HG02588 (cell line): ENCODE data around the gene CDC16.
"Not testable (repeated sequence)": the region's sequence is repeated elsewhere in the genome, so short reads cannot be mapped to it uniquely, and the experiment has no call there.

Experiments used
- ATAC-seq: cut with Tn5 transposase; IDR thresholded peaks from one replicate; pipeline ENCODE4 v1.9.1; 2021; ENCODE audit warnings: mild to moderate bottlenecking, moderate library complexity; ENCODE audit not compliant: unreplicated experiment

The CDC16 gene, protein sequence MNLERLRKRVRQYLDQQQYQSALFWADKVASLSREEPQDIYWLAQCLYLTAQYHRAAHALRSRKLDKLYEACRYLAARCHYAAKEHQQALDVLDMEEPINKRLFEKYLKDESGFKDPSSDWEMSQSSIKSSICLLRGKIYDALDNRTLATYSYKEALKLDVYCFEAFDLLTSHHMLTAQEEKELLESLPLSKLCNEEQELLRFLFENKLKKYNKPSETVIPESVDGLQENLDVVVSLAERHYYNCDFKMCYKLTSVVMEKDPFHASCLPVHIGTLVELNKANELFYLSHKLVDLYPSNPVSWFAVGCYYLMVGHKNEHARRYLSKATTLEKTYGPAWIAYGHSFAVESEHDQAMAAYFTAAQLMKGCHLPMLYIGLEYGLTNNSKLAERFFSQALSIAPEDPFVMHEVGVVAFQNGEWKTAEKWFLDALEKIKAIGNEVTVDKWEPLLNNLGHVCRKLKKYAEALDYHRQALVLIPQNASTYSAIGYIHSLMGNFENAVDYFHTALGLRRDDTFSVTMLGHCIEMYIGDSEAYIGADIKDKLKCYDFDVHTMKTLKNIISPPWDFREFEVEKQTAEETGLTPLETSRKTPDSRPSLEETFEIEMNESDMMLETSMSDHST

DNA sequence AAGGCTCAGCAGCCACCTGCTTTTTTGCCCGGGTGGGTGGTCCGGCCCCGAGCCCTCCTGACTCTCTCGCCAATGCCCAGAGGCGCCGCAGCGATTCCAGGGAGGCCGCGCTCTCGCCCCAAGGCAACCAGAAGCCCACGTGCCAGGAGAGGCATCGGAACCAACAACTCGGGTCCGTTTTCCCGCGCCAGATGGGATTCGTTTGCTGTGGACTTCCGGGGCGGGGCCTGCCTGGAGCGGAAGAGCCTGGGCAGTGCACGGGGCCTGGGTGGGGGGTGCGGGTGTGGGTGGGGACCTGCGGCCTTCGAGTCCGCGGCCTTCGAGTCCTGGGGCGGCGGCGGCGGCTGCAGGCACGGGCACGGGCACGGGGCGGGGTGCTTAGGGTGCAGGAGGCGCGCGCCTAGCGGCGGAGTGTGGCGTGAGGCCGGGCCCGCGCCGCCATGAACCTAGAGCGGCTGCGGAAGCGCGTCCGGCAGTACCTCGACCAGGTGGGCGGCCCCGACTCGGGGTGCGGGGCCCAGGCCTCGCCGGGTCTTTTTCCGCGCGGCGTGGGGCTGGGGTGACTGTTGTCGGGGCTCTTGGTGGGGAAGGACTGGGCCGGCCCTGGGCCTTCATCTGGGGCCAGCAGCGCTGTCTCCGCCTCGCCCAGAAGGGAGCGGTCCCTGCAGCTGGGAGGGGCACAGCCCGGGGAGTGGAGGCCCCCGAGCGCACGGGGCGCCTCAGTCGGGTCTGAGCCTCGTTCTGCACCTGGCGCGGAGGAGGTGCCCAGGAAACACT is at the start of gene CDC16:
TSS of gene CDC16 (plus strand) at position 253 of the 777 bp plus-strand sequence. CDS start at position 441, 188 bp downstream.
- peak; percentile 88 for ATAC-seq

DNA sequence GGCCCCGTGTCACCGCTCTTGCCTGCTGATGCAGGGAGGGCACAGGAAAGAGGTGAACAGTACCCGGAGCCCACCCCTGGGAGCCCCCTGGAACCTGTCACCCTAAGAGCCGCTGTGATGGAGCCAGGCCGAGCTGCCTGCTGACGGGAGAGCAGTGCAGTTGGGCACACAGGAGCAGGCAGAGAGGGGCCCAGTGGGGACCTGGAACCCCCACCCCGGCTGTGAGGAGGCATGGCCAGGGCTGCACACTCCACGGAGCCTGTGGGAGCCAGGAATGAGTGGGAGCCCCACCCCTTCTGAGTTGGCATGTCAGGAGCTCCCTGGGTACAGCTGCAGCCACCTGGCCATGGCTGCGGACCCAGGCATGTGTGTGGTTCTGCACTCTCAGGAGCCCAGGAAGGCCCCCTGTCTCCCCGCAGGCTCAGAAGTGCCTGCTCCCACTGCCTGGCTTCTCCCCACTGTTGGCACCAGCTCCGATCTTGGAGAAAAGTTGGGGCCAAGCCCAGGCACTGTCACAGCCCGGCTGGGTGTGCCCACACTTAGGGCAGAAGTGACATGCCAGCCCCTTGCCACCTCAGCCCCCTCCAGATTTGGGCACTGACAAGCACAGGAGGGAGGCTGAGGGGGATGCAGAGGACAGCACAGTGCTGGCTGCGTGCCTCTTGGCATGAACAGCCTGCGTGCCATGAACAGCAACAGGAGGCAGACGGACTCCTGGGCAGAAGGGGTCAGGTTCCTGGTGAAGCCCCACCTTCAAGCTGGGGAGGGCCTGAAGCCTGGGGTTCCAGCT is 49.3 kb upstream of the CDC16 start:
- ATAC-seq, result no peak

DNA sequence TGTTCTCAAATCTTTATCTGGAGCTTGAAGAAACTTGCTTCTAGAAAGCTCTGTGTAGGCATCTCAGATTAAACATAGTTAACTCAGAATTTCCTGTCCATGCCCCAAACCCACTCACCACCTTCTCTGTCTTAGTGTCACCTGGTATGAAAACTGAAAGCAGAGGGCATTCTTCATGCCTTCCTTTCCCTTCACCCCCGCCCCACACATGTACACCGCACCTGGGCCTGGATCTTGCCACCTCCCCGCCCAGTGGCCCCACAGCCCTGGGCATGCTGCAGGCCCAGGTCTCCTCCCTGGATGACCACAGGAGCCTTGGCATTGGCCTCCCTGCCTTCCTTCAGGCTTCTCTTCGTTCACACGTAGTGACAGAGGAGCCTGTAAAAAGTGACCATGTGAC is 39.8 kb upstream of the CDC16 start:
- ATAC-seq, result no peak

DNA sequence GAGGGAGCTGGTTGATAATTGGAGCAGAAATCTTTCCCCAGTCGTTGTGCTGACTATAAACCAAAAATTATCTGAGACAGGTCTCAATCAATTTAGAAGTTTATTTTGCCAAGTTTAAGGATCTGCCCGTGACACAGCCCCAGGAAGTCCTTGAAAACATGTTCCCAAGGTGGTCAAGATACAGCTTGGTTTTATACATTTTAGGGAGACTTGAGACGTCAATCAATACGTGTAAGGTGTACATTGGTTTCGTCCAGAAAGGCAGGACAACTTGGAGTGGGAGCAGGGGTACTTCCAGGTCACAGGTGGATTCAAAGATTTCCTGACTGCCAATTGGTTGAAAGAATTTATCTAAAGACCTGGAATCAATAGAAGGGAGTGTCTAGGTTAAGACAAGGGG is 38.1 kb upstream of the CDC16 start:
- ATAC-seq, result no peak

DNA sequence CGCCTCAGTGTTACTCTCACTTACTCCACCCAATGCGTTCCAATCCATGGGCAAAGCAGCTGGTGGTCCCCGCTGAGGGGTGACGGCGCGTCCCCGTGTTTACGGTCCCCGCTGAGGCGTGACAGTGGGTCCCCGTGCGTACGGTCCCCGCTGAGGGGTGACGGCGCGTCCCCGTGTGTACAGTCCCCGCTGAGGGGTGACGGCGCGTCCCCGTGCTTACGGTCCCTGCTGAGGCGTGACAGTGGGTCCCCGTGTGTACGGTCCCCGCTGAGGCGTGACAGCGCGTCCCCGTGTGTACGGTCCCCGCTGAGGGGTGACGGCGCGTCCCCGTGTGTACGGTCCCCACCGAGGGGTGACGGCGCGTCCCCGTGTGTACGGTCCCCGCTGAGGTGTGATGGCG is 36.1 kb upstream of the CDC16 start:
- ATAC-seq, result no peak

DNA sequence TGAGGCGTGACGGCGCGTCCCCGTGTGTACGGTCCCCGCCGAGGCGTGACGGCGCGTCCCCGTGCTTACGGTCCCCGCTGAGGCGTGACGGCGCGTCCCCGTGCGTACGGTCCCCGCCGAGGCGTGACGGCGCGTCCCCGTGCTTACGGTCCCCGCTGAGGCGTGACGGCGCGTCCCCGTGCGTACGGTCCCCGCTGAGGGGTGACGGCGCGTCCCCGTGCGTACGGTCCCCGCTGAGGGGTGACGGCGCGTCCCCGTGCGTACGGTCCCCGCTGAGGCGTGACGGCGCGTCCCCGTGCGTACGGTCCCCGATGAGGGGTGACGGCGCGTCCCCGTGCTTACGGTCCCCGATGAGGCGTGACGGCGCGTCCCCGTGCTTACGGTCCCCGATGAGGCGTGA is 35.2 kb upstream of the CDC16 start:
- not testable (repeated sequence) for ATAC-seq

DNA sequence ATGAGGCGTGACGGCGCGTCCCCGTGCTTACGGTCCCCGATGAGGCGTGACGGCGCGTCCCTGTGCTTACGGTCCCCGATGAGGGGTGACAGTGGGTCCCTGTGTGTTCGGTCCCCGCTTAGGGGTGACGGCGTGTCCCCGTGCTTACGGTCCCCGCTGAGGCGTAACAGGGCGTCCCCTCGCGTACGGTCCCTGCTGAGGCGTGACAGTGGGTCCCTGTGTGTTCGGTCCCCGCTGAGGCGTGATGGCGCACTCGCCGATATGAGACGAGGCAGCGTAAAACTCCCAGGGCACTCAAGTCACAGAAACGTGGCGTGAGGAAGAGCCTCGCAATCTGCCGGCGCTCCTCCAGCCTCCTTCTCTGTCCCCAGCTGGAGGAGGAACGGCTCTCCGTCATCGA is 34.7 kb upstream of the CDC16 start:
- no peak for ATAC-seq

DNA sequence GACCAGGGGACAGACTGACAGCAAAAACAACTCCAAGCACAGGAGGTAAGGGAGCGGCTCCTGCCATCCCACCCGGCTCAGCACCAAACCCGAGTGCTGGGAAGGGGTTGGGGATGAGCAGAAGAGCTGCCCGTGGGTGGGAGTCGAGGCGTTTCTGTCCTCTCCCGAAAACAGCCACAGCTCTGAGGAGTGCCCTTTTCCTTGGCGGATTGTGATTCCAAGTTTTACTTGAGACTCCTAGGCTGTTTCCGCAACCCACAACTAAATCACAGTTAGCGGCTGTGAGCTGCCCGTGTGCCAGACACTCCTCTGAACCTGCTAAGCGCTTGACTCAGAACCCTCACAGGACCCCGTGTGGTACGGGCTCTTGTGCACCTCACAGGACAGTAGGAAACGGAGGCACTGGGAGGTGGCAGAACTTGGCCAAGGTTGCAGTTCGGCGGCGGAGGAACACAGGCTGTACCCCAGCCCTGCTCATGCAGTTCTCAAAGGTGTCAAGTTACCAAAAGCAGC is 34.2 kb upstream of the CDC16 start:
- no peak for ATAC-seq

DNA sequence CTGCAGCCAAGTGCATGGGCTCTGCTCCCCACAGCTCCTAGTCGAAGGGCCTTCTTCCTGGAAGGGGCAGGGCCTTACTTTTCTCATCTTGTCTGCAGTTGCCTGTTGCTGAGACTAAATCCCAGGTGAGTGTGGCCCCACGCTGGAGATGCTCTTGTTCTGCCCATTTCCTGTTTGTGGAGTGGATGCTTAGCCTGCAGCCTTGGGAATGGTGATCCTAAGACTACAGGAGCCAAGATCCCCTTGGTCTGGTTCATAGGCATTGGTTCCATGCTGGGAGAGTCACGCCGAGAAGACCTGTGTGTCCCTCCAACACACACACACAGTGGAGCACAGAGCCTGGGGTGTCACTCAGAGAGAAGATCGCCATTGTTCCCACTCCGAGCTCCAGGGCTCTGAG is 32.1 kb upstream of the CDC16 start:
- no peak for ATAC-seq

DNA sequence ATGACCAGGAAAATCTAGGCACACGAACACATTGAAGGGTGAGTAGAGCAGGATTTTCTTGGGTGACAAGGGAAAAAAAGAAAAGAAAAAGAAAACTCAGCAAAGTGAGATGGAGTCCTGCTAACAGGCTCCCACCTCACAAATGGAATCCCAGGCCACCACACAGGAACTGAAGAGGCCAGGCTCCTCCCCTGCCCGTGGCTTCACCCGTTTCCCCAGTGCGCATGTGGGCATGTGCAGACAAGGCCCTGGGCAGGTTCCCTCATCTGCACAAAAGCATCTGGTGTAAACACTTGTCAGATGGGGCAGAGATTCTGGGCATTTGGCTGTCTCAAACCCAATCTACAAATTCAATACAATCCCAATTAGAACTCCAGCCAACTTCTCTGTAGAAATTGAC is 31.2 kb upstream of the CDC16 start:
- no peak for ATAC-seq

DNA sequence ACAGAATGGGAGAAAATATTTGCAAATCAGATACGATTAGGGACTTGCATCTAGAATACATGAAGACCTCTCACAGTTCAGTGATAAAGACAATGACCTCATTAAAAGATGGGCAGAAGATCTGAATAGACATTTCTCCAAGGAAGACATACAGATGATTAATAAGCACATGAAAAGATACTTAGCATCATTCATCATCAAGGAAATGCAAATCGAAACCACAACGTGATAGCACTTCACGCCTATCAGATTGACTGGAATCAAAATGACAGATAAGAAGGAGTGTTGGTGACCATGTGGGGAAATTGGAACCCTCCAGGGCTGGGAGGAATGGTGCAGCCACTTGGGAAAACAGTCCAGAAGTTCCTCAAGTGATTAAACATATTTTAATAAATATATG is 29.8 kb upstream of the CDC16 start:
- ATAC-seq, result no peak

DNA sequence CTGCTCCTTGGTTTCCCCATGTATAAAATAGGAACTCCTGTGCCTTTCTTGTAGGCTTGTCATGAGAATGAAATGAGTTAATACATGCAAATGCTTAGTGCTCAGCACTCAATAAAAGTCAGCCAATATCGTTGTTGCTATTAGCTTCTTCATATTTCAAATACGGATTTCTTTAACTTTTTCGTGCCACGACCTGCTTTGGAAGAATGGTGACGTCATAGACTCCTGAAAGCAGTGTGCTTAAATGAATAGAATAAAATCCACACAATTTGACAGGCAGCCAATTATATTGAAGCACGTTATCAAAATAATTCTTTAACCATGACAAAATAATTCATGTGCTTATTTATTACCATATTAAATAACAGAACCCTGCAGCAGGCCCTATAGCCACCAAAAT is 26.6 kb upstream of the CDC16 start:
- ATAC-seq, result no peak

DNA sequence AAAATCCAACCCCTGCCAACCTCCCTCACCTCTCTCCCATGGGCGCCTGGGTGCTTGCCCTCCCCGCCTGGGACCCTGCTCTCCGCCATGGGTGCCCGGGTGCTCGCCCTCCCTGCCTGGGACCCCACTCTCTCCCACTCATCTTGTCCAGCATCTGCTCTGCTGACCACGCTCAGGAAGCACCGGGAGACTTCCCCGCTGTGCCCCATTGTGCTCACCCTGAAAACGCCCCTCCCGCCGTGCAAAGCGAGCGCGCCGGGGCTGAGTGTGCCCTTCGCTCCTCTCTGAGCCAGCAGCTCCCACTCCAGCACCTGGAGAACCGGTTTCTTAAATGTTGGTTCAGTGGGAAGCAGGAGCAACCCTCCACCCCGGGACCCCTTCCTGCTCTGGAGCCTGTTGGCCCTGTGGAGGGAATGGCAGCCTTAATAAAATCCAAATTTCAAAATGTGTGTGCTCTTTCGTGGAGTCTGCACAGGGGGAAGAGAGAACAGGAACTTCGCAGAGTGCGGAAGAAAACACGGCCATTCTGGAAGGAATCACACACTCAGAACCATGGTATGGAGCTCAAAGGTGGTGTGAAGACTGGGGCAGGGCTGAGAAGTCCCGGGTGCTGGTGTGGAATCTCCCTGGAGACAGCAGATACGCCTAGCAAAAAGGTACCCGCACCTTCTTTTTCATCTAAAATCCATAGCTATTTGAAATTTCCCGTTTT is 23.1 kb upstream of the CDC16 start:
- ATAC-seq, result no peak

DNA sequence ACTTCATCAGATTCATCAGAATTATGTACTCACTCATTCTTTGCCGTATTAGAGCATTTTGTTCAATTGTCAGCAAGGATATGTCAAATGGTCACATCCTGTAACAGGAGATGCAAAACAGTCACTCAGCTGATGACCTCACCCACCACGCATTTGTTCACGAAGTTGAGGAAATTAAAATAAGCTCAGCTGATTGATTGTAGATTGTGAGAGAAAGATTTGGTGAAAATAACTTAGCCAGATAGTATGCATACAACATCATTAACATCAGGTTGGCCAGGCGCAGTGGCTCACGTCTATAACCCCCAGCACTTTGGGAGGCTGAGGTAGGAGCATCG is 22.6 kb upstream of the CDC16 start:
- ATAC-seq, result no peak

DNA sequence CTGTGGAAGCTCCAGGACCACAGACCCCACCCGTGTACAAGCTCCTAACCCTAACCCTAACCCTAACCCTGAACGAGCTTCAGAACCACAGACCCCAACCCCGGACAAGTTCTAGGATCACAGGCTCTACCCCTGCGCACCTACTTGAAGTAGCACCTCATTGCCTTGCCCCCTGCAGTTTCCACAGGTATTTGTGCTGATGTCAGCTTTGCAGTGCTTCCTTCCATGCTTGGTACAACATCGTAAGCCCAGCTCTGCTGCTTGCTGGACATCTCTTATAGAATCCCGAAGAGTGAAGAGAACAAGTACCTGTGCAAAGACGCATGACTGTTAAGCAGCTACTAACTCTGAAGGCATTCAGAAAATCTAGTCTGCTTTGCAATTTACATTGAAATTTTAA is 20.7 kb upstream of the CDC16 start:
- ATAC-seq, result no peak

DNA sequence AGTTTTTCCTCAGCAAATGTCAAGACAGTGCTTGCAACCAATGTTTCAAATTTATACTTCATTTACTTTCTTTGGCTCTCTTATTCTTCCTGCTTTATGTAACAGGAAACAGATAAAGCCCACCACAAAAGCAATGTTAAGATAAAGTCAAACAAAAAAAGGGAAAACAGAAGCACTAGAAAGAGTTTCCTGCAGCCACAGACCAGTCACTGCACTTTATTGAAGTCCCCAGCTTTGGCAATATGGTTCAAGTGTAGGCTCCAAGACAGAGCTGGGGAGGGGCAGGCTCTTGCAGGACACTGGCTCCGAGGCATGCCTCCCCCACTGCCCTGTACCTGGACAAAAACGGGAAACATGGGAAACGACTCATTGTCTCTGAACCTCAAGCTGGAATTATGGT is 15.3 kb upstream of the CDC16 start:
- ATAC-seq, result no peak

DNA sequence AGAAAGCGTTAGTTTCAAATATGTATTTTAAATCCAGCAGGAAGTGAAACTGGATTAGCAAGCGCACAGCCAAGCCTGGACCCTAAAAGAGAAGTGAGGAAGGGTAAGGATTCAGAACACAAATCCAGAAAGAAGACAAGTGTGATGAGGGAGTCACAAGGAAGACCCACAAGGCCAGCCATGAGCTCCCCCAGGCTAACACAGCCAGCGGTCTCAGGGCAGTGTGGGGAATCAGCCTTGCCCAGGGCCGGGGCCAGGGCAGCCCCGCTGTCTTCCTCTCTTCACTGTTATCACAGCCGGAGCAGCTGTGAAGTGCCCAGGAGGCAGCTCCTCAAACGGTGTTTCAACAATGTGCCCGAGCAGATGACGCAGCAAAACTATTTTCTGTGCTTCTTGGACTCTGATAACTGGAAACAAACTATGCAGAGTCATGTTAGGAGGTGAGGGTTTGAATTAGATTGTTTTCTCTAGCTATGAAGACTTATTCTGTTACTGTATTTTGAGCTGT is 12.2 kb upstream of the CDC16 start:
- ATAC-seq, result no peak

DNA sequence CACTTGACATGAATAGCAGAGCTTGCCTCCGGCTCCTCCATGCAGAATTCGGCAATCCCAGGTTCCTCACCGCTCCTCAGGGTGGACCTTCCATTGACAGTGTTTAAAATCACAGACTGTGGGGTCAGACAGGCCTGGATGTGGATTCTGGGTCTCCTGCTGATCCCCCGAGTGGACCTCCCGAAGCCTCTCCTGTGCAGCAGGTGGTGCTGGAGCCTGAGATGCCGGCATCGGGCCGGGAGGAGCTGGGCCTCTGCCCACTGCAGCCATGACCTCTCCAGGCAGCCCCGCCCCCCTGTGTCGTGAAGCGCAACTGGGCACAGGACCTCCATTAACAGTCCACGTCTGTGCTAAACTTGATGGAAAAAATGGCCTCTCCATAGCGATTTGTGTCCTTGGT is 10.5 kb upstream of the CDC16 start:
- ATAC-seq, result no peak

DNA sequence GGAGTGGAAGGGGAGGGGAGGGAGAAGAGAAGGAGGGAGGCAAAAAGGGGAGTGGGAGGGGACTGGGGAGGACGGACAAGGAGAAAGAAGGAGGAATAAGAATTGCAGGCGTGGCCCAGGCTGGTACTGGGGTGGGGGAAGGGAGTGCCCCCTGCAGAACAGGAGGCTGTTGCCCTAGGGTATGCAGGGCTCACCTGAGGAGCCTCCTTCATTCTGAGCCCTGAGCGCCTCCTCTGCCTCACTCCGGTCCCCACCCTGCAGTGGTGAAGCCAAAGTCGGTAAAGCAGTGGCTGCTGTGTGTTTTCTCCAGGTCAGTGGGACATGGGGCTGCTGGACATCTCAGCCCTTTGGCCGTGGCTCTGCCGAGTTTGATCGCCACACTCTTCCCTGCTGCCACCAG is 9.1 kb upstream of the CDC16 start:
- no peak for ATAC-seq

DNA sequence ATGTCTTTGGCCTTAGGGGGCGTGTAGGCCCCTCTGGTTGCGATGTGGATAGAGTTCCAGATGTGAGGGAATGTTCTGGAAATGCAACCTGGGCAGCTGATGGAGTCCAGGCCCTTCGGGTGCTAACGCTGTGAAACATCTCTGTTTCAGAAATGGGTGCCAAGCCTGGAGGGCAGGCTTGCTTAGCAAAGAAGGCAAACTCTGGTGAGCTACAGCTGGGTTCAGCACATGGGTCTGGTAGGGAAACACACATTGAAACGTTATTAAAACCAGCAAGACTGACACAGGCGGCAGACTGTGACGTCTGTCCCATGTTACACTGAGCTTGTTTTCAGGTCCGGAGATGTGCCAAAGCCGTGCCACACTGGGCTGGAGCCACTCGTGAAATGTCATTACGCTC is 8.6 kb upstream of the CDC16 start:
- ATAC-seq, result no peak
